ENCODE data around the gene HOXD3. TPM values are rescaled to one million over a fixed set of nuclear protein-coding genes. Genes with fewer than 3 reads are reported as not detected.

Gene HOXD3
- total RNA-seq, 4 donors from 2014 or later = 0.86 to 2.1 (median 1.4) TPM

GRCh38 chr2:176110415-176111308 is 46.4 kb upstream of the HOXD3 start:
- H3K27ac ChIP-seq (replicated peaks in 1 of 4) = no peak overlapping the region
- peaks cover 16 to 45% (median 36%) of the 10 kb centered on the region in 4 donors for H3K4me1 ChIP-seq
- intact Hi-C loops (cut with DNase I) = no loop called here
- H3K27me3 ChIP-seq = peaks cover 5 to 99% (median 91%) of the 10 kb centered on the region in 4 donors
- H3K4me3 ChIP-seq = no peak overlapping the region
- WGBS = 17% methylated on average over 7 of the region's 7 CpGs
- no peak for DNase-seq (ENCODE audit: extremely low spot score)
- H3K9me3 ChIP-seq = no peaks in the 10 kb centered on the region
- H3K36me3 ChIP-seq = no peaks in the 10 kb centered on the region
- TF ChIP-seq POLR2AphosphoS5 (IDR thresholded peaks at IDR 0.05) (peak in 1 of 2 donors; percentile 6), EP300 (IDR thresholded peaks at IDR 0.05) (no peak)

DNA sequence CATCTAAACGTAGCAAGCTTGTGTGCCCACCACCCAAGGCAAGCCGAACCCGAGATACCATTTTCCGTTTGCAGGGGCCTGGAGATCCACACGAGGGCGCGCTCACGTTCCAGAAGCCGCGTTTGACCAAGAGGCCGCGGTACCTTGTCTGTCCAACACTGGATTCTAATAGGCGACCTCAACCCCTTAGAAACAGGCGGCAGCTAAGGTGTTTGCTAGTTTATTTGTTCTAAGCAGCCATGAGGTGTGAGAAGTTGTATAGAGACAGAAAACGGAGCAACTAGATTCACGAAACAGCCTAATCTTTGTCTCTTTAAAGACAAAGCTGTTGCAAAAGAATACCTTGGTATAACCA is 45.8 kb upstream of the HOXD3 start:
- H3K36me3 ChIP-seq = no peaks in the 10 kb centered on the region
- H3K27me3 ChIP-seq = peaks cover 6 to 99% (median 93%) of the 10 kb centered on the region in 4 donors
- no peak overlapping the region for H3K27ac ChIP-seq (replicated peaks in 1 of 4)
- H3K9me3 ChIP-seq = no peaks in the 10 kb centered on the region
- intact Hi-C loops (cut with DNase I) = no loop called here
- H3K4me3 ChIP-seq = no peak overlapping the region
- peaks cover 16 to 44% (median 39%) of the 10 kb centered on the region in 4 donors for H3K4me1 ChIP-seq
- DNase-seq (ENCODE audit: extremely low spot score) = no peak
- TF ChIP-seq, protein P1, sequence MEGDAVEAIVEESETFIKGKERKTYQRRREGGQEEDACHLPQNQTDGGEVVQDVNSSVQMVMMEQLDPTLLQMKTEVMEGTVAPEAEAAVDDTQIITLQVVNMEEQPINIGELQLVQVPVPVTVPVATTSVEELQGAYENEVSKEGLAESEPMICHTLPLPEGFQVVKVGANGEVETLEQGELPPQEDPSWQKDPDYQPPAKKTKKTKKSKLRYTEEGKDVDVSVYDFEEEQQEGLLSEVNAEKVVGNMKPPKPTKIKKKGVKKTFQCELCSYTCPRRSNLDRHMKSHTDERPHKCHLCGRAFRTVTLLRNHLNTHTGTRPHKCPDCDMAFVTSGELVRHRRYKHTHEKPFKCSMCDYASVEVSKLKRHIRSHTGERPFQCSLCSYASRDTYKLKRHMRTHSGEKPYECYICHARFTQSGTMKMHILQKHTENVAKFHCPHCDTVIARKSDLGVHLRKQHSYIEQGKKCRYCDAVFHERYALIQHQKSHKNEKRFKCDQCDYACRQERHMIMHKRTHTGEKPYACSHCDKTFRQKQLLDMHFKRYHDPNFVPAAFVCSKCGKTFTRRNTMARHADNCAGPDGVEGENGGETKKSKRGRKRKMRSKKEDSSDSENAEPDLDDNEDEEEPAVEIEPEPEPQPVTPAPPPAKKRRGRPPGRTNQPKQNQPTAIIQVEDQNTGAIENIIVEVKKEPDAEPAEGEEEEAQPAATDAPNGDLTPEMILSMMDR (IDR thresholded peaks at IDR 0.05) = peak in 2 of 3 experiments; percentile 29 to 47
- no peak for TF ChIP-seq EP300 (IDR thresholded peaks at IDR 0.05)
- peak in 1 of 2 donors; percentile 12 for TF ChIP-seq POLR2AphosphoS5 (IDR thresholded peaks at IDR 0.05)
- TF ChIP-seq POLR2A (IDR thresholded peaks at IDR 0.05; ENCODE audit: low read depth) = no peak
- 5% methylated on average over 16 of the region's 16 CpGs for WGBS

- Histone ChIP-seq H3K9me3 (no peaks in the 10 kb centered on the region), H3K4me1 (peaks cover 14 to 42% (median 35%) of the 10 kb centered on the region in 4 donors), H3K36me3 (no peaks in the 10 kb centered on the region), H3K27ac (replicated peaks in 1 of 4) (no peak overlapping the region), H3K27me3 (peaks cover 8 to 99% (median 93%) of the 10 kb centered on the region in 4 donors), H3K4me3 (no peak overlapping the region)
- intact Hi-C loops (cut with DNase I) = no loop called here
- WGBS = 7% methylated on average over 26 of the region's 29 CpGs
- no peak for TF ChIP-seq EP300 (IDR thresholded peaks at IDR 0.05)
- no peak for DNase-seq (ENCODE audit: extremely low spot score)
Observed at GRCh38 chr2:176111846-176112374, 45.2 kb upstream of the HOXD3 start.

- WGBS = 13% methylated on average over 32 of the region's 40 CpGs
- H3K36me3 ChIP-seq = no peaks in the 10 kb centered on the region
- no peak overlapping the region for H3K27ac ChIP-seq (replicated peaks in 1 of 4)
- intact Hi-C loops (cut with DNase I) = no loop called here
- H3K4me1 ChIP-seq = peaks cover 11 to 37% (median 31%) of the 10 kb centered on the region in 4 donors
- H3K27me3 ChIP-seq = peaks cover 5 to 100% (median 96%) of the 10 kb centered on the region in 4 donors
- TF ChIP-seq, protein P1 (IDR thresholded peaks at IDR 0.05) = no peak
- no peak for TF ChIP-seq EP300 (IDR thresholded peaks at IDR 0.05)
- no peak for TF ChIP-seq POLR2A (IDR thresholded peaks at IDR 0.05; ENCODE audit: low read depth)
- no peak for TF ChIP-seq POLR2AphosphoS5 (IDR thresholded peaks at IDR 0.05)
- DNase-seq (ENCODE audit: extremely low spot score) = no peak
- no peak overlapping the region for H3K4me3 ChIP-seq
- no peaks in the 10 kb centered on the region for H3K9me3 ChIP-seq
Observed at GRCh38 chr2:176112375-176113302, 44.5 kb upstream of the HOXD3 start.

DNA sequence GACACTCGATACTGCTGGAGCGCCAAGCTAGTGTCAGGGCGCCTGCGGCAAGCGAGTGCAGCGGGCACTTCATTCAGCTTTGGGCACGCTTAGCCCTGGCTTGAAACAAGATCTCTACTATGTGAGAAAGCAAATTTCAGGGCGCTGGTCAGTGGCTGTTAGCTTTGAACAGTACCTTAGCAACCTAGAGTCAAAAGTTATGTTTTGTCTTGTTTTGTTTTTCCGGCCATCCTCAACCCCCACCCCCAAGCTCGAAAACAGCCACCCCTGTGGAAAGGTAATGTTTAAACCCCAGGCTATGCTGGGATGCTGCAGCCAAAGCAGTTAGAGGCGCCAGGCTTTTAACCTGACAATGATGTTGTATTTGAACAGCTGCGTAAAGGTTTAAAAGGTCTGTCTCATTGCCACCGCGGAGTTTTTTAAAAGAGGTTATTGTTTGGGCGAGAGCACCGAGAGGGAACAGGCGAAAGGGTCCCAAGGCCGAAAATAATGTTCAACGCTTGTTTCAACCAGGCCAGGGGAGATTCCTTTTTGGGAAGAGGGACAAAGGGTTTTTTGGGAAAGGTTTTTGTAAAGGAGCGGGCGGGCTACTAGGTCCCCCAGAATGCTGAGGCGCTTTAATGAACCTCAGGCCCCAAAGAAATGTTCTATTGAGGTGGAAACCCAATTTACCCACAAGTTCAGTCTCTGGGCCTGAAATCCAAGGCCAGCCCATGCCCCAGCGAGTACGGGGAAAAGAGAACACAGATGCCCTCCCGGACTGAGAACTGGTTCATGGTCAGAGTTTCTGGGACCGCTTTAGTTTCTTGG is 42.8 kb upstream of the HOXD3 start:
- Histone ChIP-seq H3K27me3 (peaks cover 5 to 100% (median 96%) of the 10 kb centered on the region in 4 donors), H3K9me3 (no peaks in the 10 kb centered on the region), H3K4me1 (peaks cover 5 to 24% (median 15%) of the 10 kb centered on the region in 4 donors), H3K36me3 (no peaks in the 10 kb centered on the region), H3K4me3 (no peak overlapping the region), H3K27ac (replicated peaks in 1 of 4) (no peak overlapping the region)
- TF ChIP-seq, protein P1 (IDR thresholded peaks at IDR 0.05) = no peak
- TF ChIP-seq EP300 (IDR thresholded peaks at IDR 0.05) (no peak), POLR2A (IDR thresholded peaks at IDR 0.05; ENCODE audit: low read depth) (no peak), POLR2AphosphoS5 (IDR thresholded peaks at IDR 0.05) (no peak)
- DNase-seq (ENCODE audit: extremely low spot score) = no peak
- 11% methylated on average over 22 of the region's 26 CpGs for WGBS
- intact Hi-C loops (cut with DNase I) = no loop called here
